GM19239 (cell line): ENCODE data around the gene DOCK9.
"Not testable (repeated sequence)": the region's sequence is repeated elsewhere in the genome, so short reads cannot be mapped to it uniquely, and the experiment has no call there.

Source experiments
- DNase-seq: peaks from one replicate; pipeline ENCODE4 v3.0.0; 2011; ENCODE audit warnings: low spot score; ENCODE audit not compliant: insufficient read length
- FAIRE-seq: peaks from 2 replicates; lab custom pipeline; 2011; peaks lifted over from hg19 to GRCh38; lab: Jason Lieb, UNC

Gene DOCK9

DNA sequence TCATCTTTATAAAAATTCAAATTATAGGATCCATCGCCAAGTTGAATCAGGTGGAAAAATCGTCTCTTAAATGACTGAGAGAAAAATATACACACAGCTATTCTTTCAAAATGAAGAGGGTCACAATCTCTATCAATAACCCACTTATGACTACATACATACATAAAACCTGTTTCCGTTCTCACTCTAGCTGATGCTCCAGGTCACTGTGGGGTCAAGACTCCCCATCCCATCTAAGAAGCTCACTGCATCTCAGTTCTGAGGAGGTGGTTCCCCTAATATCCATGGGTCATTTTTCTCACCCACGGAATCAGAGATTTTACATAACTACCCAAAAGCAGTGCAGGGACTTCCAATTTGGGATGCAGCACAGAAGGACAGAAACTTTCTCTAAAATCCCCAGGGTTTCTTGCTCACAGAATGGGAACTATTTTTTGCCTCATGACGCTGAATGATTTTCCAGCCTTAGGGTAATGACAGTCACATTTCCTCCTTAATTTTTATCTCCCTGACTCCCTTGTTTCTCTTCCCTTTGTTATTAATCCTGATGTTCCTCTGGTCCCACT, 56.8 kb downstream of the DOCK9 start:
- DNase-seq (no peak), FAIRE-seq (no peak)

- DNase-seq (no peak), FAIRE-seq (no peak)
Observed at GRCh38 chr13:98919566-98919965, 58.3 kb downstream of the DOCK9 start.

- no peak for DNase-seq
- no peak for FAIRE-seq
Observed at GRCh38 chr13:98918771-98919170, 59.1 kb downstream of the DOCK9 start.

- DNase-seq (no peak), FAIRE-seq (no peak)
Observed at GRCh38 chr13:98917116-98917515, 60.7 kb downstream of the DOCK9 start.

DNA sequence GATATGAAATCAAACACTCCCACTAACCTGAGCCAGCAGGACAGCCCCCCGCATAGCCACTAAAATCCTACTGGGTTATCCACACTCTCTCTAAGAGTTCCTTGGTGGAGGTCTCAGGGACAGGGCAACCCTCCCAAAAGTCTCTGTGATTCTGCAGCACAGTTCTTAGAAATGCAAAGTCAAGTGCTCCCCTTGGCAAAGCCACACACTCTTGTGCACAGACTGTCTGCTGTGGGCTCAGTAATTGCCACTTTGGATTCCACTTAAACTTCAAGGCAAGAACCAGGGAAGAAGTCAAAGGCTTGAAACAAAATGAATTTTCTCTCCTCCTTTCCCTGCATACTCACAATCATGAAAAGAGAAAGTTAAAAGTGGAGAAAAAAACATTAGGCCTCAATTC, 61.5 kb downstream of the DOCK9 start:
- FAIRE-seq (no peak), DNase-seq (no peak)

GRCh38 chr13:98915981-98916380, 61.9 kb downstream of the DOCK9 start:
- DNase-seq, result no peak
- no peak for FAIRE-seq

DNA sequence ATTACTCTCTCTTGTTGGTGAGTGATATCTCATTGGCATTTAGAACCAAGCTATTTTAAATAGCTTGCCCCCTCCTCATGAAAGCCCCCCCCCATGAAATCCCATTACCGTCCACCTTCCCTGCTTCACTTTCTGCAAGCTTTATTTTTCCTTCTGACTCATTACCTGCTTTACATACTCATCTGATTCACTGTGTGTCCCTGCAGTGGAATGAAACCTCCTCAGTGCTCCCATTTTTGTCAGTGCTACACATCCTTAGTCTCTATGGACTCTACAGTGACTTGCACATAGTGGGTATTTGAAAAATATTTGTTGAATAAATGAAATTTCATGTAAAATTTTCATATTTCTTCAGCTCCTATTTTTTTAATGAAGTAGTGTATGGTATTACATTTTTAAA, 62.3 kb downstream of the DOCK9 start:
- no peak for DNase-seq

DNA sequence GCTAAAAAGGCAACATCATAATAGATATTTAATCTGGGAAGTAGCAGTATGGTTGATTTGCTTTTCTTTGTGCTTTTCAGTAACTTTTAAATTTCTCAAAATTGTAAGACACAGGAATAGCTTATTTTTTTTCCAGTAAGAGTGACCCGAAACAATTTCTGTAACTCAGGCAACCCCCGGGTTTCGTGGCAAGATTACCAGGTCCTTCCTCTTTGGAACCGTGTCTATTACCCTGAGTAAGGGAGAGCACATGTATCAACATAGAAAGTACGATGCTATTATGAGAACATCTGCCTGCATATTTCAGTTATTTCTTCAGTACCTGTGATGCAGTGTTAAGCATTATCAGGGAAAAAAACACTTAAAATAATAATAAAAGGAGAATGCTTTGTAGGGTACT, 64.1 kb downstream of the DOCK9 start:
- DNase-seq (no peak), FAIRE-seq (no peak)

More for the DNA sequence above, 62.3 kb downstream of the DOCK9 start:
- no peak for FAIRE-seq

DNA sequence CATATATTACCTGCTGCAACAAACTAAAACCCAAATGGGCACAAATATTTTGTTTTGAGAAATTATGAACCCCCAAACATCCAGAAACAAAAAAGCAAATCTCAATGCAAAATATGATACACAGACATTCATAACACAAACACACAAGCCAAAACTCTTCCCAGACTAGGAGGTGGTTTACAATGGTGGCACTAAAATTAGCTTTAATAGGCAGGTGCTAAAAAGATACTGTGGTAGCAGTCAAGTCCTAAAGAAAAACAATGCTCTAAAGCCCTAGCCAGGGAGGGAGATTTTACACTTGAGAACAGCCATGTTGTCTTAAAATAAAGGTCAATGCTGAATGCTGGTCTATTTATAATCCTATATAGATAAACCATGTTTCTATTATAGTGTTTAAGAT, 65.0 kb downstream of the DOCK9 start:
- no peak for FAIRE-seq
- no peak for DNase-seq

- DNase-seq (no peak), FAIRE-seq (peak; percentile 66)
Observed at GRCh38 chr13:98910501-98910951, 67.3 kb downstream of the DOCK9 start.

- DNase-seq, result no peak
- no peak for FAIRE-seq
Observed at GRCh38 chr13:98909016-98909415, 68.8 kb downstream of the DOCK9 start.

DNA sequence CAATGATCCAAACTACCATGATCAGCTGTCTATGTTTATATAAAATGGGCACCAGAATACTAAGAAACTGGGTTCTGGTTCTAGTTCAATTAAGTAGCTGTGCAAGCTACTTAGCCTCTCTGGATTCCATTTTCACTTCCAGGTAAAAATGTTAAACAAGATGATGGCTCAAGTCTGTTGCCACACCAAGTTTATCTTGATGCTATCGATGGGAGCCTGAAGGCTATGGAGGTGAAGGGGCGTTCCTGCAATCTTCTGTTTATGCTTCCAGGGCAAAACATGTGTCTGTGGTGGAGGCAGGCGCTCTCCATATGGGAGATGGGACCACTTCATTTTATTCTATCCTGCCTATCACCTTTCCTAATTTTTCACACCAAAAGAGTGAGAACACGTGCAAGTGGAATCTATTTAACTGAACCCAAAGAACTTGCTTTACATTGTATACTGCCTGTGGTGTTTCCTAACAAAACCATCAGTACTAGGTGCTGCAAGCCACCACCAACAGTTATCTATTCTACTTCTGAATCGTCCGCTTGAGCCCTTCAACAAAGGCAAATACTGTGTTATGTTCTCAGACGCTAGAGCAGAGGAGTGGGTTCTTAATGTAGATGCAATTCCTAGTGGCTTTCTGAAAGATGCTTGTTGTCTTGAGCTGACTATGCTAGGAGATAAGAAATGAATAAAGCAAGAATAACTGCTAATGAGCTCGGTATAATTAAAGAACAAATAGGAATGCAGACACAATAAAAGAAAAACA, 70.9 kb downstream of the DOCK9 start:
- FAIRE-seq, result no peak
- DNase-seq, result no peak

GRCh38 chr13:98905199-98905598, 72.7 kb downstream of the DOCK9 start:
- no peak for DNase-seq
- no peak for FAIRE-seq

- DNase-seq, result no peak
- no peak for FAIRE-seq
Observed at GRCh38 chr13:98900442-98900841, 77.4 kb downstream of the DOCK9 start.

DNA sequence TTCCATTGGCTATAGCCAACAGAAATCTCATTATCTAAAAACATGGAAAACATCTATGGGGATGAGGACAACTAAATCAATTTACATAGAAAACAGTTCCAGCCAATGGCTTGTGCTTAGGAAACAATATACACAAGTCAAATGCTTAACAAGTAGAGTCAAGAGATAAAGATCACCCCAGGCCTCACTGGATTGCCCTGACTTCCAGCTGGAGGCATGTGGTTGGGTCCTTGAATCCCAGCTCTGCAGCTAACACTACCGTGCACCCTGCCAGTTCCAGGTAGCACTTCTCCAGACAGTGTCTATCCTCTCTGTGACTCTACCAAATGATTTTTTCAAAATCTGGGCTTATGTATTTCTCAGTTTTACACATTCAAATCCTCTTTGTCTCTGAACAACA, 80.2 kb downstream of the DOCK9 start:
- no peak for DNase-seq
- FAIRE-seq, result no peak

GRCh38 chr13:98896868-98897144, 81.1 kb downstream of the DOCK9 start:
- FAIRE-seq, result no peak

DNA sequence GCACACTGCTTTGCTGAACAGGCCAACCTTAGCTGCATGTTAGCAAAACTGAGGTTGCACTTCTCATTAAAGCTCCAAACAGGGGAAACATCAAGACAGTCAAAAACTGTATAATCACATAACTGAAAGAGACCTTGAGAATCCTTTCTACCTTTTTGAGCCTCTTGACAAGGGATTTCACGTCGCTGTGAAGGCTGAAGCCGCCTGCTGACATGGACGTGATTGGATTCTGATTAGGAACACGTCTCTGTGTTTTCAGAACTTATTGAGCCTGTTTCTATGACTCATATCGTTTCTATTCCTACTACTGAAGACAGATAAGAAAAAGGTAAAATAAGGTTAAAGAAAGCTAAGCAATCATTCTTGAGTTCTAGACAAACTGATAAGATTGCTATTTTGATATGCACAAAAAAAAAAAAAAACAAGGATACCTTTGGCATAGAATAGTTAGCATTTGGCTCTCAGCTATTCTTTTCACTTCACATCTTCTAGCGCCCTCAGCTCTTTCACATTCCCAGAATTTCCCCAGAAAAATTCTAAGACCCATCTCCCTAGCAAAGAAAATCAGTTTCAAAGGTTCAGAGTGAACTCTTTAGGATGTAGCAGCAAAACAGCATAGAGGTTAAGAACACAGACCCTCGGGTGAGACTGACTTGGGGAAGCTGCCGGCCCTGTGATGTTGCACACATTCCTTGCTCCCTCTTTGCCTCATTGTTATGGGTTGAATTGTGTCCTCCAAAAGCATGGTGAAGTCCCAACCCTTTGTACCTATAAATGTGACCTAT, 81.6 kb downstream of the DOCK9 start:
- FAIRE-seq (no peak), DNase-seq (no peak)

More at GRCh38 chr13:98896868-98897144, 81.1 kb downstream of the DOCK9 start:
- no peak for DNase-seq

- not testable (repeated sequence) for DNase-seq, FAIRE-seq
Observed at GRCh38 chr13:98894814-98895213, 83.0 kb downstream of the DOCK9 start.

GRCh38 chr13:98893371-98893770, 84.5 kb downstream of the DOCK9 start:
- FAIRE-seq, result no peak
- DNase-seq, result no peak

GRCh38 chr13:98892821-98893220, 85.0 kb downstream of the DOCK9 start:
- no peak for DNase-seq
- no peak for FAIRE-seq

DNA sequence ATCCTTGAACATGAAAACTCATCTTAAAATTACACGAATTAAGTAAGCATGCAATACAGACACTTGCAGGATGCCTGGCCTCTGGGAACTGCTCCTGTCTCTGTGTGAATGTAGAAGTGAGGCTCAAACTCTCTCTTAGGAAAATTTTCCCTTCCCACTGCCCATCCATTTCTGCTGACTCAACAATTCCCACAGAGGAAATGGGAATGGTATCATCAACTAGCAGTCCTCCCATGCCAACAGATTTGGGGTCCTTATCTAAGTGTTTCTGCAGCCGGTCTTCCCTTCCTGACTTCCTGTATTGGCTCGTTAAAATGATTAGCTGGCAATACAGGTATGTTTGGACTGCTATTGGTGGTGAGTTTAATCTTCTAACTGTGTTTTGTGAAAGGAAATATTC, 85.8 kb downstream of the DOCK9 start:
- no peak for FAIRE-seq
- DNase-seq, result no peak
